GM12873 (cell line): ENCODE measurements around the gene PLAC1.

ENCODE experiments used
- CTCF ChIP-seq: IDR thresholded peaks from 2 replicates; pipeline ENCODE4 v1.5.1; 2012; ENCODE audit warnings: low read depth, mild to moderate bottlenecking, moderate library complexity, low read length, control low read depth; ENCODE audit not compliant: insufficient read depth; ENCODE audit errors: missing control alignments

PLAC1 gene

GRCh38 chrX:134569306-134569705, 89.0 kb downstream of the PLAC1 start:
- no peak for TF ChIP-seq CTCF

- TF ChIP-seq CTCF: no peak
Observed at GRCh38 chrX:134568285-134569016, 89.8 kb downstream of the PLAC1 start.

- TF ChIP-seq CTCF: no peak
Observed at GRCh38 chrX:134566506-134566905, 91.8 kb downstream of the PLAC1 start.

GRCh38 chrX:134562002-134562401, 96.3 kb downstream of the PLAC1 start:
- TF ChIP-seq CTCF: no peak

GRCh38 chrX:134558133-134558532, 100.1 kb downstream of the PLAC1 start:
- TF ChIP-seq CTCF: no peak

- TF ChIP-seq CTCF: no peak
Observed at GRCh38 chrX:134554291-134554690, 104.0 kb downstream of the PLAC1 start.

GRCh38 chrX:134552351-134552750, 105.9 kb downstream of the PLAC1 start:
- TF ChIP-seq CTCF: no peak
